Astrocyte (in vitro differentiated cells and primary cell): ENCODE results near the gene OR12D1.

Experiments used
- EZH2 ChIP-seq: IDR thresholded peaks from 2 replicates; pipeline ENCODE4 v1.6.1; 2012; ENCODE audit warnings: mild to moderate bottlenecking, low read length, inconsistent platforms; ENCODE audit not compliant: insufficient read depth
- TF ChIP-seq, protein P1 (sequence below): IDR thresholded peaks from 2 replicates; pipeline ENCODE4 v1.5.1; 2011; ENCODE audit warnings: low read depth, mild to moderate bottlenecking, inconsistent platforms, low read length, moderate library complexity; ENCODE audit not compliant: insufficient read depth

DNA sequence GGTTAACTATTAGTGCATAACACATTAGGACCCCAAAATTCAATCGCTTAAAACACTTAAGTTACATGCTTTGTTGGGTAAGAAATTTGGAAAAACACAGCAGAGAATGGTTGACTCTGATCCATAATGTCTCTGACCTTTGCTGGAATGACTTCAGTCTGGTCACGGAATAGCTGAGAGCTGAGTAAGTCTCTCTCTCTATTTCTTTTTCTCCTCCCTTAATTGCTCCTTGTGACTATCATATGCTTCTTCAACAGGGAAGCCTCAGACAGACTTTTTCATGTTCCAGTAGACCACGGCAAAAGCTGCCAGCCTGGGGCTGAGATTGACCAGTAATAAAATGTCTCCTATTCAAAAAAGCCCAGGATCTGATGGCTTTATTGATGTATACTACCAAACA is 4.8 kb downstream of the OR12D1 start:
- TF ChIP-seq, protein P1, sequence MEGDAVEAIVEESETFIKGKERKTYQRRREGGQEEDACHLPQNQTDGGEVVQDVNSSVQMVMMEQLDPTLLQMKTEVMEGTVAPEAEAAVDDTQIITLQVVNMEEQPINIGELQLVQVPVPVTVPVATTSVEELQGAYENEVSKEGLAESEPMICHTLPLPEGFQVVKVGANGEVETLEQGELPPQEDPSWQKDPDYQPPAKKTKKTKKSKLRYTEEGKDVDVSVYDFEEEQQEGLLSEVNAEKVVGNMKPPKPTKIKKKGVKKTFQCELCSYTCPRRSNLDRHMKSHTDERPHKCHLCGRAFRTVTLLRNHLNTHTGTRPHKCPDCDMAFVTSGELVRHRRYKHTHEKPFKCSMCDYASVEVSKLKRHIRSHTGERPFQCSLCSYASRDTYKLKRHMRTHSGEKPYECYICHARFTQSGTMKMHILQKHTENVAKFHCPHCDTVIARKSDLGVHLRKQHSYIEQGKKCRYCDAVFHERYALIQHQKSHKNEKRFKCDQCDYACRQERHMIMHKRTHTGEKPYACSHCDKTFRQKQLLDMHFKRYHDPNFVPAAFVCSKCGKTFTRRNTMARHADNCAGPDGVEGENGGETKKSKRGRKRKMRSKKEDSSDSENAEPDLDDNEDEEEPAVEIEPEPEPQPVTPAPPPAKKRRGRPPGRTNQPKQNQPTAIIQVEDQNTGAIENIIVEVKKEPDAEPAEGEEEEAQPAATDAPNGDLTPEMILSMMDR = no peak
- TF ChIP-seq EZH2 = no peak
